ENCODE measurements around the gene C1QTNF8. TPM values are rescaled to one million over a fixed set of nuclear protein-coding genes. Genes with fewer than 3 reads are reported as not detected.

Gene C1QTNF8
- total RNA-seq, 4 donors from 2014 or later, result not detected

GRCh38 chr16:1097156-1097555 is 1.1 kb upstream of the C1QTNF8 start:
- Histone ChIP-seq H3K27me3 (peaks cover 1 to 2% of the 10 kb centered on the region in 2 donors), H3K4me1 (no peaks in the 10 kb centered on the region), H3K4me3 (no peak overlapping the region), H3K27ac (no peak overlapping the region), H3K9me3 (no peaks in the 10 kb centered on the region), H3K36me3 (no peaks in the 10 kb centered on the region)
- no peak for TF ChIP-seq CTCF (IDR thresholded peaks at IDR 0.05)
- no peak for TF ChIP-seq POLR2A (IDR thresholded peaks at IDR 0.05)
- no peak for DNase-seq
- intact Hi-C loops (cut with DNase I; ENCODE audit: low total_unique reads), result no loop called here

- no peaks in the 10 kb centered on the region for H3K27me3 ChIP-seq
Observed at GRCh38 chr16:1095450-1096168, 435 bp downstream of the C1QTNF8 start.

GRCh38 chr16:1094601-1095449 is 1.2 kb downstream of the C1QTNF8 start:
- Histone ChIP-seq H3K27me3 (peaks cover 0 to under 1% of the 10 kb centered on the region in 2 donors), H3K27ac (no peak overlapping the region), H3K36me3 (no peaks in the 10 kb centered on the region), H3K4me1 (peaks cover 0 to 4% of the 10 kb centered on the region in 2 donors), H3K9me3 (no peaks in the 10 kb centered on the region), H3K4me3 (no peak overlapping the region)
- DNase-seq, result no peak
- TF ChIP-seq POLR2A (IDR thresholded peaks at IDR 0.05) (no peak), CTCF (IDR thresholded peaks at IDR 0.05) (no peak)
- intact Hi-C loops (cut with DNase I; ENCODE audit: low total_unique reads), result no loop called here

More at GRCh38 chr16:1095450-1096168, 435 bp downstream of the C1QTNF8 start:
- intact Hi-C loops (cut with DNase I; ENCODE audit: low total_unique reads), result no loop called here
- TF ChIP-seq CTCF (IDR thresholded peaks at IDR 0.05) (no peak), POLR2A (IDR thresholded peaks at IDR 0.05) (no peak)
- Histone ChIP-seq H3K9me3 (no peaks in the 10 kb centered on the region), H3K4me1 (no peaks in the 10 kb centered on the region), H3K27ac (no peak overlapping the region), H3K4me3 (no peak overlapping the region), H3K36me3 (no peaks in the 10 kb centered on the region)
- DNase-seq, result no peak

GRCh38 chr16:1094124-1094479 is 1.9 kb downstream of the C1QTNF8 start:
- H3K4me3 ChIP-seq, result no peak overlapping the region
- no peaks in the 10 kb centered on the region for H3K9me3 ChIP-seq
- no peak for DNase-seq
- intact Hi-C loops (cut with DNase I; ENCODE audit: low total_unique reads), result no loop called here
- H3K36me3 ChIP-seq, result no peaks in the 10 kb centered on the region
- peaks cover 0 to 11% of the 10 kb centered on the region in 2 donors for H3K4me1 ChIP-seq
- H3K27me3 ChIP-seq, result peaks cover 0 to 8% of the 10 kb centered on the region in 2 donors
- TF ChIP-seq POLR2A (IDR thresholded peaks at IDR 0.05), result no peak
- TF ChIP-seq CTCF (IDR thresholded peaks at IDR 0.05), result no peak
- H3K27ac ChIP-seq, result no peak overlapping the region
